ENCODE data around the gene CEND1. TPM values are rescaled to one million over a fixed set of nuclear protein-coding genes. Genes with fewer than 3 reads are reported as not detected.
A peak's percentile ranks its signal among the peaks of the same experiment; 100 is the strongest.

The CEND1 gene
- total and polyA plus RNA-seq, 2 of the 4 experiments (the other 2 are of a cell fraction) = 0.90 to 4.0 TPM

- Histone ChIP-seq H3K27me3 (ENCODE audit: control insufficient read depth, insufficient read depth, low read length) (no peaks in the 10 kb centered on the region), H2AK5ac (ENCODE audit: low read depth, low read length) (no peak overlapping the region), H2BK120ac (ENCODE audit: low read depth, low read length) (no peak overlapping the region), H2BK20ac (ENCODE audit: low read depth, low read length) (no peak overlapping the region), H3K4me3 (ENCODE audit: insufficient read depth, low read depth, low read length) (no peak overlapping the region), H3K23ac (ENCODE audit: low read depth, low read length) (no peak overlapping the region), H3K4me1 (ENCODE audit: control insufficient read depth, insufficient read depth, low read length) (peaks cover 5% of the 10 kb centered on the region), H3K14ac (replicated peaks; ENCODE audit: low read depth, low read length) (no peak overlapping the region), H3K4ac (ENCODE audit: low read depth, low read length) (no peak overlapping the region), H3K18ac (ENCODE audit: low read depth, low read length) (no peak overlapping the region), H3K9me1 (ENCODE audit: insufficient read depth, low read length) (peaks cover 3% of the 10 kb centered on the region; the same call in 1 of the 2 replicates), H3K27ac (ENCODE audit: insufficient read depth, low read length) (no peak overlapping the region), H3K4me2 (ENCODE audit: low read depth, low read length) (no peak overlapping the region), H2AK9ac (replicated peaks; ENCODE audit: low read depth, low read length, poor library complexity) (peak overlapping the region; percentile 19), H3K9ac (ENCODE audit: low read depth, low read length) (no peak overlapping the region), H2AFZ (replicated peaks; ENCODE audit: low read length, poor library complexity) (peak overlapping the region; percentile 7), H2BK15ac (ENCODE audit: low read depth, low read length) (no peak overlapping the region), H3K36me3 (ENCODE audit: control insufficient read depth, insufficient read depth, low read length) (peaks cover 65% of the 10 kb centered on the region), H4K5ac (ENCODE audit: low read depth, low read length) (no peak overlapping the region), H4K91ac (ENCODE audit: insufficient read depth, low read depth, low read length) (no peak overlapping the region), H3K56ac (ENCODE audit: extremely low read depth, insufficient read depth, low read length) (no peak overlapping the region), H4K20me1 (ENCODE audit: insufficient read depth, low read length) (peaks cover 43% of the 10 kb centered on the region), H3K79me1 (ENCODE audit: low read depth in 1 of 2, low read length in 2 of 2) (peaks cover 8 to 44% of the 10 kb centered on the region in 2 experiments; a peak in 3 of 4 replicates), H4K8ac (ENCODE audit: low read depth in 2 of 2, low read length in 2 of 2) (no peak overlapping the region), H3K9me3 (ENCODE audit: control insufficient read depth, insufficient read depth, low read length) (no peaks in the 10 kb centered on the region), H2BK5ac (ENCODE audit: low read depth, low read length, poor library complexity, severe bottlenecking) (no peak overlapping the region)
- 98% methylated on average over 9 of the region's 22 CpGs; no CpG with 5 or more reads in 1 of the 2 experiments for WGBS, 2 experiments (ENCODE audit: extremely low coverage in 2 of 2, insufficient read length in 1 of 2)
- POLR2A ChIA-PET (ENCODE audit: unreplicated experiment) = no interaction called here
- CTCF ChIA-PET = no interaction called here
- in situ Hi-C loops (cut with MboI; ENCODE audit: low sequenced_read_pairs) (no loop called here), dilution Hi-C loops (cut with HindIII; ENCODE audit: low sequenced_read_pairs, unreplicated experiment) (no loop called here), intact Hi-C loops (cut with micrococcal nuclease) (no loop called here)
- BruUV-seq (replicated peaks) = TSS peak; percentile 59
- ATAC-seq (ENCODE audit: low read depth) (no peak), DNase-seq (no peak)
- no peak for TF ChIP-seq RFX5 (IDR thresholded peaks at IDR 0.05; ENCODE audit: low read depth, low read length)
- no peak for TF ChIP-seq USF2 (IDR thresholded peaks at IDR 0.05; ENCODE audit: low read depth, low read length)
- TF ChIP-seq MXI1 (IDR thresholded peaks at IDR 0.05; ENCODE audit: borderline replicate concordance, low read depth, low read length) = no peak
- TF ChIP-seq FOS (IDR thresholded peaks at IDR 0.05; ENCODE audit: low read depth, low read length) = no peak
- no peak for TF ChIP-seq ELK1 (IDR thresholded peaks at IDR 0.05; ENCODE audit: borderline replicate concordance, low read depth, low read length)
- TF ChIP-seq MAFK (IDR thresholded peaks at IDR 0.05; ENCODE audit: low read depth, low read length) = no peak
Observed at GRCh38 chr11:763549-764321, 26.2 kb downstream of the CEND1 start.

All from IMR-90 (cell line).